DND-41 (cell line): ENCODE results near the gene ZNF181.

ENCODE experiments used
- ATAC-seq: fragments of 200-7000 bp; cut with Tn5 transposase; 3 replicates; pipeline ENCODE4 v1.9.1; 2021; ENCODE audit warnings: low read depth; ENCODE audit not compliant: insufficient read depth
- DNase-seq: peaks from one replicate; pipeline ENCODE4 v3.0.0-alpha.2; 2020
- H2AFZ ChIP-seq: 2 replicates; pipeline ENCODE4 v1.6.0; 2012; ENCODE audit warnings: low read depth, low read length
- H3K27ac ChIP-seq: 2 replicates; pipeline ENCODE4 v1.5.1; 2012; ENCODE audit warnings: low read length, inconsistent platforms
- H3K27me3 ChIP-seq: fragments of 200-600 bp; sonication (generic); 2 replicates; pipeline ENCODE4 v1.6.0; 2012; ENCODE audit warnings: low read length, mild to moderate bottlenecking, inconsistent platforms; ENCODE audit not compliant: insufficient read depth, poor library complexity
- H3K36me3 ChIP-seq: 2 replicates; pipeline ENCODE4 v1.5.1; 2012; ENCODE audit warnings: low read length, inconsistent platforms; ENCODE audit not compliant: insufficient read depth
- H3K4me1 ChIP-seq: 2 replicates; pipeline ENCODE4 v1.5.1; 2012; ENCODE audit warnings: mild to moderate bottlenecking, low read length; ENCODE audit not compliant: insufficient read depth
- H3K4me2 ChIP-seq: 2 replicates; pipeline ENCODE4 v1.6.0; 2012; ENCODE audit warnings: mild to moderate bottlenecking, moderate library complexity, low read length, inconsistent platforms; ENCODE audit not compliant: insufficient read depth
- H3K4me3 ChIP-seq, 2 experiments: fragments of 200-600 bp in 1 of 2; shearing (Covaris generic) in 1 of 2; 2 replicates each; pipeline ENCODE4 v1.5.1; 2012 to 2016; ENCODE audit warnings: inconsistent platforms in 2 of 2, low read length in 2 of 2, mild to moderate bottlenecking in 2 of 2, low read depth in 1 of 2, moderate library complexity in 1 of 2
- H3K79me2 ChIP-seq: 2 replicates; pipeline ENCODE4 v1.6.0; 2012; ENCODE audit warnings: low read length, inconsistent platforms; ENCODE audit not compliant: insufficient read depth
- H3K9ac ChIP-seq: 2 replicates; pipeline ENCODE4 v1.6.0; 2012; ENCODE audit warnings: low read depth, mild to moderate bottlenecking, inconsistent platforms, low read length, moderate library complexity
- H3K9me3 ChIP-seq: 2 replicates; pipeline ENCODE4 v1.5.1; 2012; ENCODE audit warnings: low read length, moderate library complexity, mild to moderate bottlenecking, inconsistent platforms; ENCODE audit not compliant: insufficient read depth, severe bottlenecking
- H4K20me1 ChIP-seq: 2 replicates; pipeline ENCODE4 v1.6.0; 2012; ENCODE audit warnings: low read length; ENCODE audit not compliant: insufficient read depth
- CTCF ChIP-seq: IDR thresholded peaks from 2 replicates; pipeline ENCODE4 v1.5.1; 2012; ENCODE audit warnings: borderline replicate concordance, low read length, moderate library complexity, mild to moderate bottlenecking; ENCODE audit not compliant: poor library complexity, severe bottlenecking; ENCODE audit errors: extremely low read depth
- EZH2 ChIP-seq: IDR thresholded peaks from 3 replicates; pipeline ENCODE4 v1.6.1; 2012; ENCODE audit warnings: borderline replicate concordance, low read depth, mild to moderate bottlenecking, moderate library complexity, low read length, inconsistent platforms; ENCODE audit not compliant: severe bottlenecking

The ZNF181 gene

GRCh38 chr19:34731964-34732363, 2.1 kb upstream of the ZNF181 start:
- Histone ChIP-seq H3K27me3 (peaks cover 4% of the 10 kb centered on the region), H3K79me2 (peaks cover 20% of the 10 kb centered on the region), H3K36me3 (peaks cover 11% of the 10 kb centered on the region), H3K9ac (no peak overlapping the region), H3K4me1 (peaks cover 37% of the 10 kb centered on the region), H2AFZ (no peak overlapping the region), H4K20me1 (no peaks in the 10 kb centered on the region), H3K9me3 (no peaks in the 10 kb centered on the region), H3K27ac (no peak overlapping the region), H3K4me3 (no peak overlapping the region), H3K4me2 (0 out of 2 replicates have a peak overlapping the region, but pooled peaks have one; percentile 93)
- no peak for TF ChIP-seq EZH2
- no peak for TF ChIP-seq CTCF
- DNase-seq, result no peak
- ATAC-seq, result no peak

GRCh38 chr19:34732612-34733211, 1.3 kb upstream of the ZNF181 start:
- H3K4me3 ChIP-seq, result peak overlapping the region; percentile 74 to 93; a peak in 3 of 4 replicates
- ATAC-seq (no peak), DNase-seq (no peak)
- H3K4me2 ChIP-seq, result peak overlapping the region; percentile 93
- peak overlapping the region; percentile 95 for H3K9ac ChIP-seq
- peak overlapping the region; percentile 42; the same call in 1 of the 2 replicates for H2AFZ ChIP-seq
- no peaks in the 10 kb centered on the region for H4K20me1 ChIP-seq
- H3K79me2 ChIP-seq, result peaks cover 20% of the 10 kb centered on the region
- no peak for TF ChIP-seq EZH2
- peaks cover 13% of the 10 kb centered on the region for H3K36me3 ChIP-seq
- H3K27ac ChIP-seq, result peak overlapping the region; percentile 88
- no peaks in the 10 kb centered on the region for H3K9me3 ChIP-seq
- peaks cover 2% of the 10 kb centered on the region for H3K27me3 ChIP-seq
- H3K4me1 ChIP-seq, result peaks cover 37% of the 10 kb centered on the region

- peak; percentile 69 for DNase-seq
- H3K27me3 ChIP-seq, result no peaks in the 10 kb centered on the region
- H3K4me1 ChIP-seq, result peaks cover 37% of the 10 kb centered on the region
- peak; percentile 52 for ATAC-seq
- H3K9ac ChIP-seq, result peak overlapping the region; percentile 95
- H2AFZ ChIP-seq, result peak overlapping the region; percentile 95
- TF ChIP-seq EZH2, result no peak
- no peak for TF ChIP-seq CTCF
- no peaks in the 10 kb centered on the region for H4K20me1 ChIP-seq
- H3K27ac ChIP-seq, result peak overlapping the region; percentile 88
- peak overlapping the region; percentile 74 to 93 for H3K4me3 ChIP-seq
- peak overlapping the region; percentile 93 for H3K4me2 ChIP-seq
- no peaks in the 10 kb centered on the region for H3K9me3 ChIP-seq
- peaks cover 20% of the 10 kb centered on the region for H3K79me2 ChIP-seq
- peaks cover 16% of the 10 kb centered on the region for H3K36me3 ChIP-seq
Measured at GRCh38 chr19:34733266-34733745, 737 bp upstream of the ZNF181 start.

- DNase-seq, result no peak
- peak overlapping the region; percentile 95 for H3K9ac ChIP-seq
Measured at GRCh38 chr19:34734537-34735103, 577 bp downstream of the ZNF181 start.

More at GRCh38 chr19:34734537-34735103, 577 bp downstream of the ZNF181 start:
- H2AFZ ChIP-seq, result peak overlapping the region; percentile 95
- H3K79me2 ChIP-seq, result peaks cover 20% of the 10 kb centered on the region
- H3K4me3 ChIP-seq, result peak overlapping the region; percentile 74 to 93
- peak overlapping the region; percentile 93 for H3K4me2 ChIP-seq
- H3K27ac ChIP-seq, result peak overlapping the region; percentile 88
- no peaks in the 10 kb centered on the region for H3K27me3 ChIP-seq
- peaks cover 28% of the 10 kb centered on the region for H3K36me3 ChIP-seq
- no peak for TF ChIP-seq EZH2
- no peak for TF ChIP-seq CTCF
- H3K9me3 ChIP-seq, result no peaks in the 10 kb centered on the region
- ATAC-seq, result peak; percentile 70
- H4K20me1 ChIP-seq, result no peaks in the 10 kb centered on the region
- peaks cover 37% of the 10 kb centered on the region for H3K4me1 ChIP-seq
